Colonic mucosa (tissue), 4 donors: ENCODE results near the gene BPIFB2. TPM values are rescaled to one million over a fixed set of nuclear protein-coding genes. Genes with fewer than 3 reads are reported as not detected.

Experiments
- DNase-seq: peaks from one replicate; pipeline ENCODE4 v3.0.0-alpha.2; 2020
- H3K27ac ChIP-seq: fragments of 200-600 bp; one replicate; pipeline ENCODE4 v1.8.0; 2021
- H3K27me3 ChIP-seq: fragments of 200-600 bp; one replicate; pipeline ENCODE4 v1.8.0; 2021
- H3K36me3 ChIP-seq: fragments of 200-600 bp; one replicate; pipeline ENCODE4 v1.8.0; 2021
- H3K4me1 ChIP-seq: fragments of 200-600 bp; one replicate; pipeline ENCODE4 v1.8.0; 2021; ENCODE audit warnings: mild to moderate bottlenecking
- H3K4me3 ChIP-seq: fragments of 200-600 bp; one replicate; pipeline ENCODE4 v1.8.0; 2021
- H3K9ac ChIP-seq, 2 donors: one replicate each; pipeline ENCODE4 v1.7.0; 2013; ENCODE audit warnings: control low read depth in 2 of 2, low read depth in 2 of 2, low read length in 2 of 2
- H3K9me3 ChIP-seq: fragments of 200-600 bp; one replicate; pipeline ENCODE4 v1.8.0; 2021
- CTCF ChIP-seq: fragments of 200-600 bp; IDR thresholded peaks from one replicate; pipeline ENCODE4 v1.8.0; 2022; ENCODE audit warnings: antibody characterized with exemption, mild to moderate bottlenecking
- intact Hi-C: fragments of 100-400 bp; cut with DNase I; formaldehyde crosslinking; loops from one replicate; pipeline ENCODE4 v1.14.1; 2022
- total RNA-seq, 2 donors: library from RNA; stranded (reverse); fragmentation: NEBNext Ultra II Directional in 1 of 2; extraction: Animal tissue kit (Norgen Biotek cat#: 25700) in 1 of 2; gene quantifications; one replicate each; pipeline ENCODE4 v1.2.1, GENCODE V29; 2021
- donor health status: healthy.
- donor health status: DM: no; HTN: no; CAD: no.
- donor health status: DM: no; HTN: no; CAD: no.

Gene BPIFB2
- total RNA-seq, 2 donors from 2014 or later: 0.35 TPM; not detected in 1

- intact Hi-C loops: no loop called here
- no peak for TF ChIP-seq CTCF
- Histone ChIP-seq H3K4me3 (no peak overlapping the region), H3K36me3 (no peaks in the 10 kb centered on the region), H3K27me3 (no peaks in the 10 kb centered on the region), H3K9me3 (no peaks in the 10 kb centered on the region), H3K4me1 (no peaks in the 10 kb centered on the region), H3K27ac (no peak overlapping the region), H3K9ac (no peak overlapping the region)
- DNase-seq: no peak
Measured at GRCh38 chr20:33032555-33032954, 25.1 kb downstream of the BPIFB2 start.

- no peak for TF ChIP-seq CTCF
- no peak overlapping the region for H3K27ac ChIP-seq
- no peaks in the 10 kb centered on the region for H3K4me1 ChIP-seq
- no peaks in the 10 kb centered on the region for H3K36me3 ChIP-seq
- H3K27me3 ChIP-seq: no peaks in the 10 kb centered on the region
- H3K9ac ChIP-seq: no peak overlapping the region
- intact Hi-C loops: no loop called here
- DNase-seq: no peak
- H3K4me3 ChIP-seq: no peak overlapping the region
- no peaks in the 10 kb centered on the region for H3K9me3 ChIP-seq
Measured at GRCh38 chr20:33033381-33033780, 25.9 kb downstream of the BPIFB2 start.

GRCh38 chr20:33034115-33034514, 26.6 kb downstream of the BPIFB2 start:
- TF ChIP-seq CTCF: no peak
- Histone ChIP-seq H3K9ac (no peak overlapping the region), H3K27me3 (no peaks in the 10 kb centered on the region), H3K4me3 (no peak overlapping the region), H3K27ac (no peak overlapping the region), H3K9me3 (no peaks in the 10 kb centered on the region), H3K36me3 (no peaks in the 10 kb centered on the region), H3K4me1 (no peaks in the 10 kb centered on the region)
- no peak for DNase-seq
- intact Hi-C loops: no loop called here

- Histone ChIP-seq H3K27me3 (no peaks in the 10 kb centered on the region), H3K9ac (no peak overlapping the region), H3K4me1 (no peaks in the 10 kb centered on the region), H3K4me3 (no peak overlapping the region), H3K36me3 (no peaks in the 10 kb centered on the region), H3K27ac (no peak overlapping the region), H3K9me3 (no peaks in the 10 kb centered on the region)
- DNase-seq: no peak
- no peak for TF ChIP-seq CTCF
- intact Hi-C loops: no loop called here
Measured at GRCh38 chr20:33034901-33035492, 27.5 kb downstream of the BPIFB2 start.

- intact Hi-C loops: no loop called here
- no peak for TF ChIP-seq CTCF
- H3K36me3 ChIP-seq: no peaks in the 10 kb centered on the region
- H3K27ac ChIP-seq: no peak overlapping the region
- no peaks in the 10 kb centered on the region for H3K4me1 ChIP-seq
- DNase-seq: no peak
- no peaks in the 10 kb centered on the region for H3K27me3 ChIP-seq
- no peak overlapping the region for H3K9ac ChIP-seq
- H3K4me3 ChIP-seq: no peak overlapping the region
- H3K9me3 ChIP-seq: no peaks in the 10 kb centered on the region
Measured at GRCh38 chr20:33037456-33037855, 30.0 kb downstream of the BPIFB2 start.
